Measurements from ENCODE around the gene OR4Q3. TPM values are rescaled to one million over a fixed set of nuclear protein-coding genes. Genes with fewer than 3 reads are reported as not detected.

OR4Q3 gene
- polyA plus RNA-seq, 1 donor from 2014 or later, result not detected

Small RNA genes within 50 kb of the gene (small RNA-seq; reads per million reads assigned to genes)
- gene AL512310.1, result 0 reads per million in 3 experiments

Other genes starting within 250 kb of the OR4Q3 start
- not detected in 2 replicates for gene OR11H2, start 29.7 kb upstream of the OR4Q3 start, polyA plus RNA-seq
- gene OR4M1, start 29.9 kb downstream of the OR4Q3 start, polyA plus RNA-seq, result not detected in 2 replicates
- gene OR4N2, start 60.2 kb downstream of the OR4Q3 start, polyA plus RNA-seq, result not detected in 2 replicates
- gene OR4K2, start 131.6 kb downstream of the OR4Q3 start, polyA plus RNA-seq, result not detected in 2 replicates
- gene OR4K5, start 177.0 kb downstream of the OR4Q3 start, polyA plus RNA-seq, result not detected in 2 replicates
- 2.4 TPM in 1 of 2 replicates, not detected in the other for gene OR4K1, start 187.3 kb downstream of the OR4Q3 start, polyA plus RNA-seq
- not detected in 2 replicates for gene OR4K15, start 232.0 kb downstream of the OR4Q3 start, polyA plus RNA-seq